Measurements from ENCODE around the gene ASPN. TPM values are rescaled to one million over a fixed set of nuclear protein-coding genes. Genes with fewer than 3 reads are reported as not detected.

Gene ASPN
- total and polyA plus RNA-seq, 7 experiments from 2014 or later: not detected

DNA sequence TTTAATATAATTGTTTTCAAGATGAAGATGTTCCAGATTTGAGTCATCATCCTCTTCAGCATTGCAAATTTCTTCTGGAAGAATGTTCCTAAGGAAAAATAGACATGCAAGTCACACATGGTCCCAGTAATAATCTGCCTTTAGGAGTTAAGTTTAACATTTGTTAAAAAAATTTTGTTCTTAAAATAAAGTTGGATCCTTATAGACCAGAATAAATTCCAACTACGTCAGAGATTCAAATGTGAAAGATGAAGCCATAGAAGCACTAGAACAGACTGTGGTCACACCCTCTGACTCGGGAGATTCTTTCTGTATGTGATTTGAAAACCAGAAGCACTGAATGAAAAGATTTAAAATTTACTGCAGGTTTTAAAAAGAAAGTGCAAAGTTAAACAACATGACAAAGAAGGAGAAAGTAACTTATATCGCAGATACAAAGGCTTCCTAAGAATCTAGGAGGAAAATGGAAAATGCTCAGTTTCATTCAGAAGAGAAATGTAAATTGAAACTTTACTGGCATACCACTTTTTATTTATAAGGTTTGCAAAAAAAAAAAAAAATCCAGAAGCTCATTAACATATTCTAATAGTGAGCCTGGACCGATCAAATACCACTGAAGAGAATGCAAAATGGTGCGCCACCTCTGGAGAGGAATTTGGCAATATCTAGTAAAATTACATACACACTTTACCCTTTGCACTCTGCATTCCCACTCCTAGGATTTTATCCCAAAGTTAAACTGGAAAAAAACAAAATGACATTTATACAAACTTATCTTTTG lies 14.3 kb upstream of the ASPN start:
- CTCF ChIA-PET: no interaction called here
- H3K4me3 Mint-ChIP-seq: no peak overlapping the region
- Histone ChIP-seq H3K4me3 (ENCODE audit: low read length) (no peak overlapping the region), H3K27me3 (ENCODE audit: control insufficient read depth in 2 of 2, insufficient read depth in 2 of 2, low read length in 2 of 2) (no peaks in the 10 kb centered on the region), H3K36me3 (ENCODE audit: control insufficient read depth in 2 of 3, insufficient read depth in 3 of 3, low read length in 3 of 3) (no peaks in the 10 kb centered on the region), H3K4me1 (ENCODE audit: control insufficient read depth in 2 of 2, insufficient read depth in 2 of 2, low read length in 2 of 2) (no peaks in the 10 kb centered on the region), H3K9me3 (ENCODE audit: control insufficient read depth in 2 of 3, low read length in 3 of 3) (no peaks in the 10 kb centered on the region), H3K27ac (ENCODE audit: low read depth, low read length) (no peak overlapping the region)
- POLR2A ChIA-PET: interaction anchor here (0.6 kb wide), 1 partner anchor 34 kb away, joined by 3 read pairs; no protein-coding TSS in a partner anchor
- ATAC-seq: no peak
- H3K27ac Mint-ChIP-seq: no peak overlapping the region
- intact Hi-C loops (cut with micrococcal nuclease): no loop called here
- H3K9me3 Mint-ChIP-seq: no peaks in the 10 kb centered on the region
- peaks cover 0 to 1% (median 0%) of the 10 kb centered on the region in 5 donors for H3K36me3 Mint-ChIP-seq
- no peaks in the 10 kb centered on the region for H3K27me3 Mint-ChIP-seq
- DNase-seq: no peak
- peaks cover 0 to 3% (median 0%) of the 10 kb centered on the region in 7 donors for H3K4me1 Mint-ChIP-seq

DNA sequence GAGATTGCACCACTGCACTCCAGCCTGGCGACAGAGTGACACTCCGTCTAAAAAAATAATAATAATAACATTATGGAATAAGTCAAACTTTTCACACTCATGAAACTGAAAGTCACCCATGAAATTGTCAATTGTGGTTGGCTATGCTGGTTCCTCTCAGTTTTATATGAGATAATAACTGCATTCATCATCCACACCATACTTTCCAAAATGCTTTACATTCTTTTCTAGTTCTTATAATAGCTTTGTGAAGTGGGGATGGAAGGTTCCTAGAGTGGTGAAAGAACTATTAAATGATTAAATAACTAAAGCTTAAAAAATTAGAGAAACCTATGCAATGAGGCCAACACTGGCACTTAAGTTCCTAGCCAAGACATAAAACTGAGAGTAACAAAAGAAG lies 12.6 kb upstream of the ASPN start:
- ATAC-seq (no peak), DNase-seq (no peak)
- ChIA-PET CTCF (interaction anchor here (0.5 kb wide), 1 partner anchor 251 kb away, joined by 3 read pairs; no protein-coding TSS in a partner anchor), POLR2A (no interaction called here)
- Mint-ChIP-seq H3K27ac (no peak overlapping the region), H3K27me3 (no peaks in the 10 kb centered on the region), H3K4me1 (peaks cover 0 to 6% (median 0%) of the 10 kb centered on the region in 7 donors), H3K9me3 (no peaks in the 10 kb centered on the region), H3K4me3 (no peak overlapping the region), H3K36me3 (peaks cover 0 to 1% (median 0%) of the 10 kb centered on the region in 5 donors)
- no peaks in the 10 kb centered on the region for H3K9me3 ChIP-seq (ENCODE audit: control insufficient read depth in 2 of 3, low read length in 3 of 3)
- no peaks in the 10 kb centered on the region for H3K36me3 ChIP-seq (ENCODE audit: control insufficient read depth in 2 of 3, insufficient read depth in 3 of 3, low read length in 3 of 3)
- intact Hi-C loops (cut with micrococcal nuclease): no loop called here
- H3K4me1 ChIP-seq (ENCODE audit: control insufficient read depth in 2 of 2, insufficient read depth in 2 of 2, low read length in 2 of 2): no peaks in the 10 kb centered on the region
- no peaks in the 10 kb centered on the region for H3K27me3 ChIP-seq (ENCODE audit: control insufficient read depth in 2 of 2, insufficient read depth in 2 of 2, low read length in 2 of 2)
- H3K4me3 ChIP-seq (ENCODE audit: low read length): no peak overlapping the region
- no peak overlapping the region for H3K27ac ChIP-seq (ENCODE audit: low read depth, low read length)

GRCh38 chr9:92493749-92494387 lies 11.6 kb upstream of the ASPN start:
- Mint-ChIP-seq H3K36me3 (peaks cover 0 to 1% (median 0%) of the 10 kb centered on the region in 5 donors), H3K4me3 (no peak overlapping the region), H3K4me1 (peaks cover 0 to 6% (median 0%) of the 10 kb centered on the region in 7 donors), H3K27ac (no peak overlapping the region), H3K27me3 (no peaks in the 10 kb centered on the region), H3K9me3 (no peaks in the 10 kb centered on the region)
- H3K9me3 ChIP-seq (ENCODE audit: control insufficient read depth in 2 of 3, low read length in 3 of 3): no peaks in the 10 kb centered on the region
- no peak overlapping the region for H3K27ac ChIP-seq (ENCODE audit: low read depth, low read length)
- ChIA-PET CTCF (no interaction called here), POLR2A (no interaction called here)
- H3K4me1 ChIP-seq (ENCODE audit: control insufficient read depth in 2 of 2, insufficient read depth in 2 of 2, low read length in 2 of 2): no peaks in the 10 kb centered on the region
- H3K27me3 ChIP-seq (ENCODE audit: control insufficient read depth in 2 of 2, insufficient read depth in 2 of 2, low read length in 2 of 2): no peaks in the 10 kb centered on the region
- H3K4me3 ChIP-seq (ENCODE audit: low read length): no peak overlapping the region
- H3K36me3 ChIP-seq (ENCODE audit: control insufficient read depth in 2 of 3, insufficient read depth in 3 of 3, low read length in 3 of 3): no peaks in the 10 kb centered on the region
- ATAC-seq (no peak), DNase-seq (no peak)
- intact Hi-C loops (cut with micrococcal nuclease): no loop called here

DNA sequence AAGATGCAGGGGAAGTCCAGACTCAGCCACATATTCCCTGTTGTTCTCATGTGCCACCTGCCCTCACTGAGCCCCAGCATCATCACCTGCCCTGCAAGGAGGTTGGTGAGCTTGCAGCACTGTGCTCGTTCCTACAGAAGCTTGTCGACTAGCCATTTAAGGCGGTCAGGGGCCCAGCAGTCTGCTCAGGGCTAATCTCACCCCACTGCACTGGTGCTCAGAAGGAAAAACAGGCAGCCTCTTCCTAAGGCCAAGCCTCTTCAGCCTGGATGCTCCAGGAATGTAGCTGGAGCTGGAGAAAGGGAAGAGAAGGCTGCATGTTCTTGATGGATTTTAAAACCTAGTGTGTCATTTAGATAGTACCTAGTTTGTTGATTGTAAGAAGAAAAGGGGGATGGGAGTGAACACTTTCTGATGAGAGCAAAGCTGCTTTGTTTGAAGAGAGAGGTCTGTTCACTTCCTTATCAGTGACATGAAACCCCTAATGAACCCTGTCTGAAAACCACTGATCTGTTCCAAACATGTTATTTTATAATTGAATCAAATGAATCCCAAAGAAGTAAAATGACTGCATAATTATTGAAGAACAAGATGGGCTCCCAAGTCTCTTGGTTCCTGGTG lies 10.6 kb upstream of the ASPN start:
- POLR2A ChIA-PET: no interaction called here
- H3K9me3 ChIP-seq (ENCODE audit: control insufficient read depth in 2 of 3, low read length in 3 of 3): no peaks in the 10 kb centered on the region
- peaks cover 0 to 1% (median 0%) of the 10 kb centered on the region in 5 donors for H3K36me3 Mint-ChIP-seq
- H3K27ac Mint-ChIP-seq: no peak overlapping the region
- no peak overlapping the region for H3K4me3 Mint-ChIP-seq
- no peaks in the 10 kb centered on the region for H3K9me3 Mint-ChIP-seq
- no peak overlapping the region for H3K4me3 ChIP-seq (ENCODE audit: low read length)
- no peaks in the 10 kb centered on the region for H3K36me3 ChIP-seq (ENCODE audit: control insufficient read depth in 2 of 3, insufficient read depth in 3 of 3, low read length in 3 of 3)
- H3K27ac ChIP-seq (ENCODE audit: low read depth, low read length): no peak overlapping the region
- no peaks in the 10 kb centered on the region for H3K4me1 ChIP-seq (ENCODE audit: control insufficient read depth in 2 of 2, insufficient read depth in 2 of 2, low read length in 2 of 2)
- no peak for DNase-seq
- no peaks in the 10 kb centered on the region for H3K27me3 ChIP-seq (ENCODE audit: control insufficient read depth in 2 of 2, insufficient read depth in 2 of 2, low read length in 2 of 2)
- intact Hi-C loops (cut with micrococcal nuclease): no loop called here
- no peak for ATAC-seq
- peaks cover 0 to 6% (median 0%) of the 10 kb centered on the region in 7 donors for H3K4me1 Mint-ChIP-seq
- no peaks in the 10 kb centered on the region for H3K27me3 Mint-ChIP-seq
- CTCF ChIA-PET: no interaction called here

DNA sequence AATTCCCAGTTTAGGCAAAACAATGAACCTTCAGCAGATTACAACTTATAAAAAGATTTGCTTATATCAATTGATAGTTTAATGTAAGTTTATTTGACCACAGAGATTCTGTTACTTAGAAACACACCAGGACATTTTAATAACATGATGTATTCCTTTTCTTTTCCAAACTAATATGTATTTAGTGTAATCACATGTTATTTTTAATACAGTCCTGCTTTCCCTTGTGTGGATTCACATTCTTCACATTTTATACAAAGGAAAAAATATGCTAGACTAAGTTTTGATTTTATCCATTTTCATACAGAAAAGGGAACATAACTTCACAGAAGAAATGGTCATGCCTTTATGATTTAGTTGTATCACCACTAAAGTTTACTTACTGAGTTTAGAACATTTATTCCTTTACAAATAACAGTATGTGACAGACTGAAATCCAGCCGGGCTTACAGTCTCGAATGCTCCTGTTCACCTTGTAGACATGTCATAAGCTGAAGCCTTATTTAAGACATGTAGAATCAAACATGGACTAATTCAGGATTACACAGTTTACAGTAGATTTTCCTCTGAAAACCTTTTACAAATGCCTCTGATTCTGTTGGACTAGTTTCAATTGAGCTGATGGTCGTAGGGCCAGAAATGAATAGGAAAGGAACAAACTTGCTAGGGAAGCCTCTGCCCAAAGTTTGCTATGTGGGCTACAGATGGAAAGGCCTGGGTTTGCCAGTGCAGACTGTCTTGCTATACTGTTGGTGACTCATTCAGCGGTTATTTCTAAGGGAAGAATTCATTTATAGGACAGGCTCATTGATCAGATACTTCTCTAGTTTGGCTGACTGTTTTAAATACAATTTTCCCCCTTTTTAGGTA lies 6.6 kb upstream of the ASPN start:
- H3K36me3 Mint-ChIP-seq: peaks cover 0 to 2% (median 0%) of the 10 kb centered on the region in 5 donors
- H3K4me1 ChIP-seq (ENCODE audit: control insufficient read depth in 2 of 2, insufficient read depth in 2 of 2, low read length in 2 of 2): no peaks in the 10 kb centered on the region
- no peaks in the 10 kb centered on the region for H3K27me3 Mint-ChIP-seq
- H3K9me3 ChIP-seq (ENCODE audit: control insufficient read depth in 2 of 3, low read length in 3 of 3): no peaks in the 10 kb centered on the region
- intact Hi-C loops (cut with micrococcal nuclease): no loop called here
- no peak overlapping the region for H3K27ac Mint-ChIP-seq
- H3K36me3 ChIP-seq (ENCODE audit: control insufficient read depth in 2 of 3, insufficient read depth in 3 of 3, low read length in 3 of 3): no peaks in the 10 kb centered on the region
- no peaks in the 10 kb centered on the region for H3K27me3 ChIP-seq (ENCODE audit: control insufficient read depth in 2 of 2, insufficient read depth in 2 of 2, low read length in 2 of 2)
- no peak for ATAC-seq
- H3K4me1 Mint-ChIP-seq: peaks cover 0 to 4% (median 0%) of the 10 kb centered on the region in 7 donors
- POLR2A ChIA-PET: no interaction called here
- no peak overlapping the region for H3K4me3 ChIP-seq (ENCODE audit: low read length)
- H3K9me3 Mint-ChIP-seq: peaks cover 0 to 3% (median 0%) of the 10 kb centered on the region in 11 donors
- H3K27ac ChIP-seq (ENCODE audit: low read depth, low read length): no peak overlapping the region
- CTCF ChIA-PET: no interaction called here
- no peak overlapping the region for H3K4me3 Mint-ChIP-seq
- DNase-seq: no peak

GRCh38 chr9:92486371-92486770 lies 4.1 kb upstream of the ASPN start:
- H3K27ac ChIP-seq (ENCODE audit: low read depth, low read length): no peak overlapping the region
- ChIA-PET POLR2A (no interaction called here), CTCF (no interaction called here)
- no peak for DNase-seq
- peaks cover 0 to 3% (median 0%) of the 10 kb centered on the region in 7 donors for H3K4me1 Mint-ChIP-seq
- no peaks in the 10 kb centered on the region for H3K36me3 ChIP-seq (ENCODE audit: control insufficient read depth in 2 of 3, insufficient read depth in 3 of 3, low read length in 3 of 3)
- H3K4me3 ChIP-seq (ENCODE audit: low read length): no peak overlapping the region
- H3K27me3 ChIP-seq (ENCODE audit: control insufficient read depth in 2 of 2, insufficient read depth in 2 of 2, low read length in 2 of 2): no peaks in the 10 kb centered on the region
- ATAC-seq: no peak
- no peaks in the 10 kb centered on the region for H3K4me1 ChIP-seq (ENCODE audit: control insufficient read depth in 2 of 2, insufficient read depth in 2 of 2, low read length in 2 of 2)
- intact Hi-C loops (cut with micrococcal nuclease): no loop called here
- H3K9me3 ChIP-seq (ENCODE audit: control insufficient read depth in 2 of 3, low read length in 3 of 3): no peaks in the 10 kb centered on the region
- peaks cover 0 to 2% (median 0%) of the 10 kb centered on the region in 5 donors for H3K36me3 Mint-ChIP-seq
- no peak overlapping the region for H3K27ac Mint-ChIP-seq
- H3K27me3 Mint-ChIP-seq: no peaks in the 10 kb centered on the region
- H3K9me3 Mint-ChIP-seq: peaks cover 0 to 3% (median 0%) of the 10 kb centered on the region in 11 donors
- no peak overlapping the region for H3K4me3 Mint-ChIP-seq
